AG04449 (cell line): ENCODE measurements around the gene MRPL39.

Source experiments
- CTCF ChIA-PET: fragments of 350-600 bp; formaldehyde crosslinking; extraction: SDS; loops from one replicate; lab custom pipeline; 2021; ENCODE audit warnings: antibody characterized with exemption; lab: Yijun Ruan, JAX
- POLR2A ChIA-PET: fragments of 400-600, 350-600 bp; formaldehyde crosslinking; extraction: SDS; loops from one replicate; lab custom pipeline; 2020; ENCODE audit warnings: antibody characterized with exemption, inconsistent platforms; lab: Yijun Ruan, JAX
- DNase-seq: peaks from one replicate; pipeline ENCODE4 v3.0.0-alpha.2; 2010; ENCODE audit warnings: low read depth, low spot score
- H3K4me3 ChIP-seq: 2 replicates; pipeline ENCODE4 v1.5.1; 2011; ENCODE audit warnings: low read depth, mild to moderate bottlenecking, control low read depth, low read length
- CTCF ChIP-seq: IDR thresholded peaks from one replicate; pipeline ENCODE4 v1.5.1; 2011; ENCODE audit warnings: mild to moderate bottlenecking, moderate library complexity, low read length, control low read depth, inconsistent platforms; ENCODE audit not compliant: insufficient read depth; ENCODE audit errors: missing control alignments

Gene MRPL39

GRCh38 chr21:25569711-25570110, 37.6 kb downstream of the MRPL39 start:
- H3K4me3 ChIP-seq, result no peak overlapping the region
- ChIA-PET POLR2A (no interaction called here), CTCF (interaction anchor here (1.5 kb wide), 1 partner anchor 39 kb away, joined by 3 read pairs; no protein-coding TSS in a partner anchor)
- no peak for TF ChIP-seq CTCF
- no peak for DNase-seq

DNA sequence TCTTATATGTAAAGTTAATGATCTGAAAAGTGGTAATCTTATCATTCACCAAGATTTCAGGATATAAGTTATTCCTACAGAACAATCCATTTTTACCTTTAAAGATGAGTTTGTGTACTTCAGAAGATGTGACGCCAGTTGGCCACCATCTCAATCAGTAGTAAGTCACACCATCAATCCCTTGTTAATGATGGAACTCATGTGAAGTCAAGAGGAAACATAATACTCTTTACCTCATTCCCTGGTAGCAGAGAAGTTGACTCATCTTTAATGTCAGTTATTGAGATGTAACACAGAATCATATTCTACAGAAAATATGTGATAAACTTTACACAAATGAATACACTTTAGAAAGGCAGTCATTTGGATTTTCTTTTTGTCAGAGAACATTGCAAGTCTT, 38.2 kb downstream of the MRPL39 start:
- DNase-seq, result no peak
- no peak for TF ChIP-seq CTCF
- H3K4me3 ChIP-seq, result no peak overlapping the region
- POLR2A ChIA-PET, result no interaction called here
- CTCF ChIA-PET, result interaction anchor here (1.1 to 1.5 kb wide), 2 partner anchors 39 to 149 kb away, joined by 3 to 5 read pairs; no protein-coding TSS in a partner anchor

DNA sequence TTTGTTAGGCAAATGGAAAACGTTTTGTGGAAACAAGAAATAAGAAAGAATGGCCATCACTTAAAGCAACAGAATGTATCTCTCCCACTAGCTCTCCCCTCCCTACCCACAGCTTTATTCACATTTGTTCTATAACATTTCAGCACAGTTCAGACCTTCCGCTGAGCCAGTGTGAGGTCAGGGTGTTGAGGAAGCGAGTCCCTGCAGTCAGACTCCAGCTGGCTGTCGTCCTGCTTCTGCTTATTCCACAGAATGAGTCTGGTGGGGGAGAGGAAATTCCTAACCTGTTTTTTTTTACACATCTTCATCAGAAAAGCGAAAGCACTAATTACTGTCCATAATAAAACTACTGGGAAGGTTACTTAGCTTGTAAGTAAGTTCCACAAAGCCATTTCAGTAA, 39.0 kb downstream of the MRPL39 start:
- POLR2A ChIA-PET, result no interaction called here
- H3K4me3 ChIP-seq, result peak overlapping the region; percentile 7; the same call in 1 of the 2 replicates
- DNase-seq, result no peak
- TF ChIP-seq CTCF, result no peak
- CTCF ChIA-PET, result interaction anchor here (1.1 to 1.5 kb wide), 2 partner anchors 40 to 149 kb away, joined by 3 to 5 read pairs; no protein-coding TSS in a partner anchor

DNA sequence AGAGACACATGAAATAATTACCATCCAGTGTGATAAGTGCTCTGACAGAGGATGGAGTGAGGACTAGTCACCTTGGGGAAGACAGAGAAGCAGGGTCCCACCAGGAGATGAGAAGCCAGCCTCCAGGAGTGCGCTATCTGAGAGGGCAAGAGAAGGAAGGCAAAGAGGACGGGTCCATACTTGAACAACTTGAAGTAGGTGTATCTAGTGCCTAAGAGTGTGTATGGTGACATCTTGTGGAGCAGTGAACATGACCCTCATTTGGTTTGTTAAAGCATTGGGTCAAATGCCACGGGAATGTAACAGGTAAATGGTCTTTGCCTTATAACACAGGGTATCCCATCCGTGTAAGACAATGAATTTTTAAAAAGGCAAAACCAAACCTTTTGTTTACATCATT, 39.8 kb downstream of the MRPL39 start:
- POLR2A ChIA-PET, result no interaction called here
- DNase-seq, result no peak
- no peak for TF ChIP-seq CTCF

DNA sequence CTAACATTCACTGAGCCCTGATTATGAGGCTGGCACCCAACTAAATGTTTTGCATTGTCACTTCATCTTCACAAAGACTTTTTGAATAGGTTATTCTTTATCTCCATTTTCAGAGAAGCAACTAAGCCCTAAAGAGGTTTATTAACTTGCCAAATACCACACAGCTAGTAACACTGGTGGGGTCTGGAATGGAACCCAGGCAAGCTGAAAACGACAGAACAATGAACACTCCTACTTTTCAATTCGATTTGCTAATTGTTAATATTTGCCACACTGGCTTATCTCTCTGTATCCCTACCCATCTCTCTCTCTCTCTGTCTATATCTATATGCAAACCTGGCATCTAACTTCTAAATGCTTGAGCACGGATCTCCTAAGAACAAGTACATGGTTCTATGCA, 40.6 kb downstream of the MRPL39 start:
- ChIA-PET CTCF (no interaction called here), POLR2A (no interaction called here)
- TF ChIP-seq CTCF, result no peak
- DNase-seq, result no peak
- H3K4me3 ChIP-seq, result no peak overlapping the region

More for the DNA sequence above, 39.8 kb downstream of the MRPL39 start:
- H3K4me3 ChIP-seq, result no peak overlapping the region
- CTCF ChIA-PET, result no interaction called here

- CTCF ChIA-PET, result interaction anchor here (0.9 to 1.2 kb wide), 2 partner anchors 12 to 43 kb away, joined by 3 read pairs; no protein-coding TSS in a partner anchor
- DNase-seq, result no peak
- no peak for TF ChIP-seq CTCF
These were observed 41.7 kb downstream of the MRPL39 start for GRCh38 chr21:25565272-25566211.

More at GRCh38 chr21:25565272-25566211, 41.7 kb downstream of the MRPL39 start:
- H3K4me3 ChIP-seq, result no peak overlapping the region
- POLR2A ChIA-PET, result no interaction called here
